Measurements from ENCODE around the gene C17orf114.

Gene C17orf114

GRCh38 chr17:4843321-4844000, 41.3 kb upstream of the C17orf114 start:
- DNase-seq (ENCODE audit: low read depth) = no peak
- no peak overlapping the region for H3K4me3 ChIP-seq (ENCODE audit: control insufficient read depth, low read depth, low read length)
- TF ChIP-seq, protein P1, sequence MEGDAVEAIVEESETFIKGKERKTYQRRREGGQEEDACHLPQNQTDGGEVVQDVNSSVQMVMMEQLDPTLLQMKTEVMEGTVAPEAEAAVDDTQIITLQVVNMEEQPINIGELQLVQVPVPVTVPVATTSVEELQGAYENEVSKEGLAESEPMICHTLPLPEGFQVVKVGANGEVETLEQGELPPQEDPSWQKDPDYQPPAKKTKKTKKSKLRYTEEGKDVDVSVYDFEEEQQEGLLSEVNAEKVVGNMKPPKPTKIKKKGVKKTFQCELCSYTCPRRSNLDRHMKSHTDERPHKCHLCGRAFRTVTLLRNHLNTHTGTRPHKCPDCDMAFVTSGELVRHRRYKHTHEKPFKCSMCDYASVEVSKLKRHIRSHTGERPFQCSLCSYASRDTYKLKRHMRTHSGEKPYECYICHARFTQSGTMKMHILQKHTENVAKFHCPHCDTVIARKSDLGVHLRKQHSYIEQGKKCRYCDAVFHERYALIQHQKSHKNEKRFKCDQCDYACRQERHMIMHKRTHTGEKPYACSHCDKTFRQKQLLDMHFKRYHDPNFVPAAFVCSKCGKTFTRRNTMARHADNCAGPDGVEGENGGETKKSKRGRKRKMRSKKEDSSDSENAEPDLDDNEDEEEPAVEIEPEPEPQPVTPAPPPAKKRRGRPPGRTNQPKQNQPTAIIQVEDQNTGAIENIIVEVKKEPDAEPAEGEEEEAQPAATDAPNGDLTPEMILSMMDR (conservative IDR thresholded peaks at IDR 0.05; ENCODE audit: control insufficient read depth, insufficient read depth, low read depth, low read length) = no peak

DNA sequence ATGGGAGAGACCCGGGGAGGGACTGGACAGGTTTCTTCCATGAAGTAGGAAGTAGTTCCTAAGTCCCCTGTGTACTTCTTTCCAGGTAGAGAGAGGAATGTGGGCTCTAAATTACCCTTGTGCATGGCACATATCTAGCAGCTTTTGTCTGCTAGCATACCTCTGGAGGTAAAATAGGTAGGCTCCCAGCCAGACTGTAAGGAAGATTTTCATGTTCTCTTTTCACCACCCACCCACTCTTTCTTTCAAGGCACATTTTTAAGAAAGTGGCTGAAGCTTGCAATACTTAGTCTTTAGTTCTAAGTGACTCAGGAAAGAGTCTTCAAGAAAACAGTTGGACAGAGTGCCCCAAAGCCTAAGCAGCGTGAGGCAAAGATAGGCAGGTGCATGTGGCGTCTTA, 40.2 kb upstream of the C17orf114 start:
- DNase-seq (ENCODE audit: low read depth) = no peak
- TF ChIP-seq, protein P1 (conservative IDR thresholded peaks at IDR 0.05; ENCODE audit: control insufficient read depth, insufficient read depth, low read depth, low read length) = no peak
- H3K4me3 ChIP-seq (ENCODE audit: control insufficient read depth, low read depth, low read length) = no peak overlapping the region

DNA sequence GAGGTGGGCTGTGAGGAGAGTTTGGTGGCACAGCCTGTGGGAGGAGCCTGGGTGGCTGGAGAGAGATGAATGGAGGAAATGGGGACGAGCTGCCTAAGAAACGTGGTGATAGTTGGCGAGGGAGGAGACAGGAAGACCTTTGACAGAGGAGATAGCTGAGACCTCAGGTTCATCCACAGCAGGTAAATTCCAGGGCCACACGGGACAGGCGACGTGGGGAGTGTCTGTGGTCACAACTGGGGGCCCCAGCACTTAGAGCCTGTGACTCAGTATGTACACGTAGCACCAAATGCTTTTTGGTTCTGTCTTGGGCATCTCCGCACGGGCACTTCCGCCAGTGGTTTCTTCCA, 38.7 kb upstream of the C17orf114 start:
- no peak for DNase-seq (ENCODE audit: low read depth)
- TF ChIP-seq, protein P1 (conservative IDR thresholded peaks at IDR 0.05; ENCODE audit: control insufficient read depth, insufficient read depth, low read depth, low read length) = no peak
- no peak overlapping the region for H3K4me3 ChIP-seq (ENCODE audit: control insufficient read depth, low read depth, low read length)

DNA sequence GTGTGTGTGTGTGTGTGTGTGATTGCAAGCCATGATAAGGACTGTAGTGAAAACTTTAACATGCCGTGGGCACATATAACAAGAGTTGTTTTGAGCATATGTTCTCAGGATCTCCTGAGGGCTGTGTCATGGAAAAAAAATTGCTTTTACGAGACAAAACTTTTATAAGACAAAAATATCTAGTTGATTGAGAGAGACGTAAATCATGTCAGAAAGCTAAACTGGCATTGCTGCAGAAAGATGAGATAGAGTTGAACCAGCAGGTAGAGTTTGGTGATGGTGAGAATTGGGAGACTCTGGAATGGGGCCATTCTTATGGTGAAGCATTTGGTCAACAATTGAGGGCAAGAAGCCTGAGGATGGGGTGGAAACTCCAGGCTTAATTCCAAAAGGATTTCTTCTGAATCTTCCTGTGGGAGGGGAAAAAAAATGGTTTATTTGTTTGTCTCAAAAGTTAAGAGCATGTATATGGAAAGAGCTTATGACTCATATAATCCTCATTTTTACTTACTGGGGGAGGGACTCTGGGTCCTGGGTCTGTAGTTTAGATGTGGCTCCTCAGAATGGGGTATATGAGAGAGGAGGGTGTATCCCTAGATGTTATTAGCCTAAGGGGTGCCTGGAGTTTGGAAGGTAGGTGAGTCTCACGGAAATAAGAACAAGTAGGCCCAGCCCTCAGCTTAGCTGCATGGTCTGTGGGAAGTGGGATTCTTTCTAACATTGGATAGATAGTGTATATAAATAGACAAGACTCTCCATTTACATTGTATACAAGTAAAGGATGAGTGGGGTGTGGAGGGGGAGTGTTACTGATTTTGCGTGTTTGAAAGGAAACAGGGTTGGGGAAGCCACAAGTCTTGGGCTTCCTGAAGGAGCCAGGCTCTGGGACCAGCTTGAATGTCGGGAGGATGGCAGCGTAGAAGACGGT, 38.1 kb upstream of the C17orf114 start:
- H3K4me3 ChIP-seq (ENCODE audit: control insufficient read depth, low read depth, low read length) = no peak overlapping the region
- no peak for DNase-seq (ENCODE audit: low read depth)
- TF ChIP-seq, protein P1 (conservative IDR thresholded peaks at IDR 0.05; ENCODE audit: control insufficient read depth, insufficient read depth, low read depth, low read length) = no peak

DNA sequence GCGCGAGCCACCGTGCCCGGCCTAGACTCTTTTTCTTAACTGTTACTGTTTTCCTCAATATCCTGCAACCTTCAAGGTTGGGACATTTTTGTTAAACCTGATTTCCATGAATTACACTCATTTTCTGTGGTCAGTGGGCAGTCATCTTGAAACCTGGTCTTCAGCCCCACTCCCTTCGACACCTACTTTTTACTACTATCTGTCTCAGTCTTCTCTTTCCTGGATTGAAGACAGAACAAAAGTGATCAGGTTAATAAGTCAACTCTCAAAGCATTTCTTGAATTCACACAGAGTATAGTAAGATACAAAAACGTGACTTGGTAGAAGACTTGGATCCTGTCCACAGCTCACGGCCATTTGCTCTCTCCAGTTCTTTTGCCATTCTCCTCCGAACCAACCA, 37.1 kb upstream of the C17orf114 start:
- TF ChIP-seq, protein P1 (conservative IDR thresholded peaks at IDR 0.05; ENCODE audit: control insufficient read depth, insufficient read depth, low read depth, low read length) = no peak
- no peak for DNase-seq (ENCODE audit: low read depth)
- no peak overlapping the region for H3K4me3 ChIP-seq (ENCODE audit: control insufficient read depth, low read depth, low read length)

DNA sequence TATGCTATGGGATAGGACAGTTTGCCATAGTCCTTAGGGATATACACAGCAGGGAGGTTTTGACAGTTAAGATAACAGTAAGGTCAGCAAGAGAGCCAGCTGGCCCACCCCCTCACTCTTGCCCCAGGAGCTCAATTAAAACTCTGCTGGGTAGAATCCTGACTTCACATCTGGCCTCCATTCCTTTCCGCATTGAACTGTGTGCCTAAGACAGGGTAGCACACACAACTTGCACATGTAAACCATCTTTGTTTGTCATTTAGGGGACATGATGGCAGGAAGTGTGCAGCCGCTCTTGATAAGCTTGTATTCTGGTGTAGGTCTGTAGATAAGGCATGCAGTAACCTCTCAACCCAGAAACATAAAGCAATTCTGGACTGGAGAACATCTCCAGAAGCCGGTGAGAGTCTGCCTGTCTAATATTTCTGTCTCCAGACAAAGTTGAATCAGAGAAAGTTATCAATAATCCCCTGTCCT, 36.2 kb upstream of the C17orf114 start:
- no peak for DNase-seq (ENCODE audit: low read depth)
- H3K4me3 ChIP-seq (ENCODE audit: control insufficient read depth, low read depth, low read length) = no peak overlapping the region
- TF ChIP-seq, protein P1 (conservative IDR thresholded peaks at IDR 0.05; ENCODE audit: control insufficient read depth, insufficient read depth, low read depth, low read length) = no peak
